H9 (cell line): ENCODE data around the gene FAM120A. TPM values are rescaled to one million over a fixed set of nuclear protein-coding genes. Genes with fewer than 3 reads are reported as not detected.

Experiments
- DNase-seq: peaks from one replicate; pipeline ENCODE4 v3.0.0-alpha.2; 2017
- H2AFZ ChIP-seq: one replicate; pipeline ENCODE4 v1.6.1; 2013; ENCODE audit warnings: mild to moderate bottlenecking, low read length, control low read depth, moderate library complexity
- H2AK5ac ChIP-seq: 2 replicates; pipeline ENCODE4 v1.6.1; 2013; ENCODE audit warnings: low read length, control low read depth, mixed read lengths; ENCODE audit not compliant: insufficient read length
- H2BK120ac ChIP-seq: one replicate; pipeline ENCODE4 v1.6.1; 2013; ENCODE audit warnings: low read depth, mild to moderate bottlenecking, low read length, control low read depth, inconsistent platforms; ENCODE audit not compliant: poor library complexity, severe bottlenecking
- H2BK12ac ChIP-seq: 2 replicates; pipeline ENCODE4 v1.6.1; 2013; ENCODE audit warnings: low read length, control low read depth, mixed read lengths, low read depth; ENCODE audit not compliant: insufficient read length
- H2BK15ac ChIP-seq: 2 replicates; pipeline ENCODE4 v1.6.1; 2013; ENCODE audit warnings: low read depth, low read length, control low read depth
- H2BK20ac ChIP-seq: one replicate; pipeline ENCODE4 v1.6.1; 2013; ENCODE audit warnings: low read depth, mild to moderate bottlenecking, low read length, control low read depth, inconsistent platforms; ENCODE audit not compliant: poor library complexity, severe bottlenecking
- H2BK5ac ChIP-seq: 2 replicates; pipeline ENCODE4 v1.6.1; 2013; ENCODE audit warnings: low read length, control low read depth, mixed read lengths; ENCODE audit not compliant: insufficient read length
- H3K14ac ChIP-seq: 2 replicates; pipeline ENCODE4 v1.6.1; 2013; ENCODE audit warnings: low read length, control low read depth; ENCODE audit not compliant: insufficient read depth
- H3K18ac ChIP-seq: 2 replicates; pipeline ENCODE4 v1.6.1; 2013; ENCODE audit warnings: low read depth, mild to moderate bottlenecking, mixed read lengths, low read length, control low read depth; ENCODE audit not compliant: insufficient read length
- H3K23ac ChIP-seq: 2 replicates; pipeline ENCODE4 v1.6.1; 2013; ENCODE audit warnings: low read length, control low read depth, mixed read lengths, low read depth; ENCODE audit not compliant: insufficient read length
- H3K23me2 ChIP-seq: 2 replicates; pipeline ENCODE4 v1.6.1; 2013; ENCODE audit warnings: low read depth, mild to moderate bottlenecking, mixed read lengths, low read length, control low read depth; ENCODE audit not compliant: insufficient read length, poor library complexity, severe bottlenecking
- H3K27ac ChIP-seq: 2 replicates; pipeline ENCODE4 v1.5.1; 2013; ENCODE audit warnings: low read length, control low read depth, mixed read lengths, low read depth; ENCODE audit not compliant: insufficient read length
- H3K27me3 ChIP-seq: 2 replicates; pipeline ENCODE4 v1.6.1; 2013; ENCODE audit warnings: low read length, control low read depth, inconsistent platforms; ENCODE audit not compliant: insufficient read depth
- H3K4ac ChIP-seq: 2 replicates; pipeline ENCODE4 v1.6.1; 2013; ENCODE audit warnings: low read depth, mild to moderate bottlenecking, control low read depth, inconsistent platforms, low read length, moderate library complexity
- H3K4me1 ChIP-seq: 2 replicates; pipeline ENCODE4 v1.6.1; 2013; ENCODE audit warnings: low read length, control low read depth, inconsistent platforms; ENCODE audit not compliant: insufficient read depth
- H3K4me2 ChIP-seq: 2 replicates; pipeline ENCODE4 v1.6.1; 2013; ENCODE audit warnings: low read length, control low read depth, mixed read lengths; ENCODE audit not compliant: insufficient read length, insufficient read depth
- H3K56ac ChIP-seq: 2 replicates; pipeline ENCODE4 v1.6.1; 2013; ENCODE audit warnings: low read depth, mild to moderate bottlenecking, mixed read lengths, low read length, control low read depth; ENCODE audit not compliant: insufficient read length
- H3K79me1 ChIP-seq: 2 replicates; pipeline ENCODE4 v1.6.1; 2013; ENCODE audit warnings: low read depth, mild to moderate bottlenecking, moderate library complexity, low read length, control low read depth, inconsistent platforms; ENCODE audit not compliant: insufficient read depth, poor library complexity, severe bottlenecking
- H3K79me2 ChIP-seq: 2 replicates; pipeline ENCODE4 v1.6.1; 2013; ENCODE audit warnings: low read length, control low read depth, inconsistent platforms; ENCODE audit not compliant: insufficient read depth
- H3K9ac ChIP-seq: 2 replicates; pipeline ENCODE4 v1.6.1; 2013; ENCODE audit warnings: low read length, control low read depth, mixed read lengths; ENCODE audit not compliant: insufficient read length; ENCODE audit errors: extremely low read depth
- H3K9me3 ChIP-seq: one replicate; pipeline ENCODE4 v1.6.1; 2013; ENCODE audit warnings: low read depth, low read length, inconsistent platforms; ENCODE audit not compliant: control insufficient read depth
- H3T11ph ChIP-seq: one replicate; pipeline ENCODE4 v1.6.1; 2013; ENCODE audit warnings: mild to moderate bottlenecking, low read length, control low read depth, inconsistent platforms
- H4K20me1 ChIP-seq: one replicate; pipeline ENCODE4 v1.6.1; 2013; ENCODE audit not compliant: control insufficient read depth, insufficient read length, insufficient read depth
- H4K5ac ChIP-seq: 2 replicates; pipeline ENCODE4 v1.6.1; 2013; ENCODE audit warnings: low read depth, mild to moderate bottlenecking, mixed read lengths, low read length, control low read depth; ENCODE audit not compliant: insufficient read length
- H4K8ac ChIP-seq: replicated peaks from 2 replicates; pipeline ENCODE4 v1.6.1; 2013; ENCODE audit warnings: low read length, control low read depth, mixed read lengths, low read depth; ENCODE audit not compliant: insufficient read length
- H4K91ac ChIP-seq: 2 replicates; pipeline ENCODE4 v1.6.1; 2013; ENCODE audit warnings: low read depth, mild to moderate bottlenecking, moderate library complexity, mixed read lengths, low read length, control low read depth; ENCODE audit not compliant: insufficient read length
- H3K27ac Mint-ChIP-seq, 3 experiments: 2 replicates in 2 of 3; 3 replicates in 1 of 3; pipeline ENCODE4 v1.8.0; 2020 to 2021; ENCODE audit warnings: mixed read lengths in 3 of 3, mild to moderate bottlenecking in 1 of 3, moderate library complexity in 1 of 3
- H3K27me3 Mint-ChIP-seq: 2 replicates; pipeline ENCODE4 v1.8.0; 2021; ENCODE audit warnings: low read depth, mild to moderate bottlenecking, moderate library complexity, mixed read lengths
- H3K36me3 Mint-ChIP-seq, 3 experiments: 2 replicates in 2 of 3; 3 replicates in 1 of 3; pipeline ENCODE4 v1.8.0; 2020 to 2021; ENCODE audit warnings: low read depth in 3 of 3, mixed read lengths in 3 of 3; ENCODE audit not compliant: insufficient read depth in 1 of 3
- H3K4me1 Mint-ChIP-seq, 2 experiments: 2 replicates each; pipeline ENCODE4 v1.8.0; 2020; ENCODE audit warnings: mixed read lengths in 2 of 2
- H3K4me3 Mint-ChIP-seq, 2 experiments: 2 replicates in 1 of 2; 3 replicates in 1 of 2; pipeline ENCODE4 v1.8.0; 2020 to 2021; ENCODE audit warnings: mild to moderate bottlenecking in 2 of 2, mixed read lengths in 2 of 2, moderate library complexity in 1 of 2
- H3K9me3 Mint-ChIP-seq, 2 experiments: 2 replicates in 1 of 2; 3 replicates in 1 of 2; pipeline ENCODE4 v1.8.0; 2020; ENCODE audit warnings: mild to moderate bottlenecking in 2 of 2, mixed read lengths in 2 of 2, moderate library complexity in 1 of 2
- WGBS: extraction: QIAGEN DNeasy Blood & Tissue Kit; methylation state at CpG from one replicate; pipeline ENCODE4 v1.1.7; 2013; ENCODE audit warnings: missing lambda C conversion rate, low lambda C conversion rate, mixed read lengths; ENCODE audit not compliant: insufficient read length; ENCODE audit errors: extremely low coverage; 5-methylcytosine and 5-hydroxymethylcytosine counted together
- total RNA-seq: library from RNA; stranded (reverse); gene quantifications from 2 replicates; pipeline ENCODE4 v1.2.1, GENCODE V29; 2021
- TF ChIP-seq, protein P1 (sequence below): fragments of 200-600 bp; sonication (generic); conservative IDR thresholded peaks from 3 replicates; pipeline ENCODE4 v1.8.0; 2021; ENCODE audit warnings: antibody characterized with exemption, mild to moderate bottlenecking

Gene FAM120A
- total RNA-seq, 1 experiment from 2014 or later, result 57.7 TPM

DNA sequence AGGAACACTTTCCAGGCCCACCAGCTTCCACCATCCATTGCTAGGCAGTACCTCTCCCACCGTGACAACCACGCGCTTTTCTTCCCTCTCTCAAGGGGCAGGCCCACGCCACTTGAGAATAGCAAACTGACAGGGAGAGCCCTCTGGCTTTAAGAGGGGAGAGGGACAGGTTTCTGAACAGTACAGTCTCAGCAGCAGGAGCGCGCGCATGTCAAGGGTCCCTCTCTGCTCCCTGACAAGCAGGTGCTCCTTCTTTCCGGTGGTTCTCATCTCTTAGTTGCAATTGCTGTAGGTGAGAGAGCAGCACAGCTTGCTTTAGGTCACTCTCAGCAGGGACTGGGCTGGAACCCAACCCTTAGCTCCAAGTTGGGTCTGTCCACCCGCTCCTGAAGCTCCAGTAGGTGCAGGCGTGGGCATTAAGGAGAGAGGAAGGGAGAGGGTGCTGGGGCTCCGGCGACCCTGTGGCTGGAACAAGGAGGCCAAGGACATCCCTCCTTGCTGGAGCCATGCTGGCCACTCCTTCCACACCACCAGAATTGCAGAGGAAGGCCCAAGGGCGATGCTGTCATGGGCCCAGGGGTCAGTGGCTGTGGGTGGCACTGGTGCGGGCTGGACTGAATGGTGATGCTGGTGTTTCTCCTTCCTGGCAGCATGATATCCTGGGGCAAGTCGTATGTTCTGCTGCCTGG, 115.9 kb downstream of the FAM120A start:
- Histone ChIP-seq H3K9me3 (no peaks in the 10 kb centered on the region), H4K5ac (no peak overlapping the region), H3K4ac (0 out of 2 replicates have a peak overlapping the region, but pooled peaks have one; percentile 59), H3K56ac (no peak overlapping the region), H2BK5ac (no peak overlapping the region), H4K20me1 (no peaks in the 10 kb centered on the region), H2BK12ac (no peak overlapping the region), H3K27ac (no peak overlapping the region), H3K23me2 (peaks cover 6% of the 10 kb centered on the region), H3K79me2 (no peaks in the 10 kb centered on the region), H3K79me1 (no peaks in the 10 kb centered on the region), H4K91ac (no peak overlapping the region), H4K8ac (no peak overlapping the region), H2BK120ac (no peak overlapping the region), H3K4me2 (peak overlapping the region; percentile 61), H3K14ac (no peak overlapping the region; the same call in 1 of the 2 replicates), H2BK15ac (no peak overlapping the region), H3K18ac (no peak overlapping the region), H3K4me1 (no peaks in the 10 kb centered on the region; the same call in 1 of the 2 replicates), H2AFZ (no peak overlapping the region), H3K23ac (no peak overlapping the region), H3K9ac (no peak overlapping the region), H2BK20ac (no peak overlapping the region), H3T11ph (no peak overlapping the region), H3K27me3 (no peaks in the 10 kb centered on the region), H2AK5ac (no peak overlapping the region)
- H3K27me3 Mint-ChIP-seq, result peaks cover 4% of the 10 kb centered on the region; the same call in 1 of the 2 replicates
- peaks cover 5 to 8% of the 10 kb centered on the region in 2 experiments; a peak in 4 of 5 replicates for H3K9me3 Mint-ChIP-seq
- peaks cover 21 to 23% of the 10 kb centered on the region in 2 experiments for H3K4me1 Mint-ChIP-seq
- WGBS, result no CpG with 5 or more reads among the region's 15 CpGs
- TF ChIP-seq, protein P1, sequence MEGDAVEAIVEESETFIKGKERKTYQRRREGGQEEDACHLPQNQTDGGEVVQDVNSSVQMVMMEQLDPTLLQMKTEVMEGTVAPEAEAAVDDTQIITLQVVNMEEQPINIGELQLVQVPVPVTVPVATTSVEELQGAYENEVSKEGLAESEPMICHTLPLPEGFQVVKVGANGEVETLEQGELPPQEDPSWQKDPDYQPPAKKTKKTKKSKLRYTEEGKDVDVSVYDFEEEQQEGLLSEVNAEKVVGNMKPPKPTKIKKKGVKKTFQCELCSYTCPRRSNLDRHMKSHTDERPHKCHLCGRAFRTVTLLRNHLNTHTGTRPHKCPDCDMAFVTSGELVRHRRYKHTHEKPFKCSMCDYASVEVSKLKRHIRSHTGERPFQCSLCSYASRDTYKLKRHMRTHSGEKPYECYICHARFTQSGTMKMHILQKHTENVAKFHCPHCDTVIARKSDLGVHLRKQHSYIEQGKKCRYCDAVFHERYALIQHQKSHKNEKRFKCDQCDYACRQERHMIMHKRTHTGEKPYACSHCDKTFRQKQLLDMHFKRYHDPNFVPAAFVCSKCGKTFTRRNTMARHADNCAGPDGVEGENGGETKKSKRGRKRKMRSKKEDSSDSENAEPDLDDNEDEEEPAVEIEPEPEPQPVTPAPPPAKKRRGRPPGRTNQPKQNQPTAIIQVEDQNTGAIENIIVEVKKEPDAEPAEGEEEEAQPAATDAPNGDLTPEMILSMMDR, result no peak
- H3K27ac Mint-ChIP-seq, result peak overlapping the region in 2 of 3 experiments; percentile 61 to 83; a peak in 2 of 7 replicates
- H3K4me3 Mint-ChIP-seq, result peak overlapping the region; percentile 62 to 72
- no peak for DNase-seq
- peaks cover 18 to 31% (median 28%) of the 10 kb centered on the region in 3 experiments for H3K36me3 Mint-ChIP-seq
